SKM-1 (cell line): ENCODE measurements around the gene GRIK5.

Experiments
- DNase-seq: peaks from one replicate; lab custom pipeline; 2025; ENCODE audit not compliant: unreplicated experiment; lab: John Stamatoyannopoulos, UW

The GRIK5 gene

DNA sequence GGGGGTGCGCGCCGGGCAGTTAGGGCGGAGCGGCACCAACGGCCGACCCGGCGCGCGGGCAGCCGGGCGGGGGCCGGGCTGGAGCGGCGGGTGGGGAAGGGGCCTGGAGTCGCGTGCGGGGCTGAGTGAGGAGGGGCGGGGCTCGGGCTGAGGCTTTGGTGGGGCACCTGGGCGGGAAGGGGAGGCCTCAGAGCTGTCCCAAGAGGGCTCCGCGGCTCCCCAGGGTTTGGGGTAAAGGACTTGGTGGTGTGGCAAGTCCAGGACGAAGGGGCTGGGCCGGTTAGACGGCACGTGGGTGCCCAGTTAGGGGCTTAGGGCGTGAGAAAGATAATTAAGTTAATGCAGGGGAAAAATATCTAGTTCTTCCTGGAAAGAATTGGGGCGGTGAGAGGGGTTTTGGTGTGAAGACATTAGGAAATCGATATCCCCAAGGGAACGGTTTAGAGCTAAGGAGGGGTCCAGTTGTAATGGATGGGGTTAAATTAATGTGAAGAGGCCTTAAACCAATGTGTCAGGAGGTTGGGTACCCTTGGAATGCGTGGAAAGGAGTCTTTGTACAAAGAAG lies 6.5 kb upstream of the GRIK5 start:
- no peak for DNase-seq

DNA sequence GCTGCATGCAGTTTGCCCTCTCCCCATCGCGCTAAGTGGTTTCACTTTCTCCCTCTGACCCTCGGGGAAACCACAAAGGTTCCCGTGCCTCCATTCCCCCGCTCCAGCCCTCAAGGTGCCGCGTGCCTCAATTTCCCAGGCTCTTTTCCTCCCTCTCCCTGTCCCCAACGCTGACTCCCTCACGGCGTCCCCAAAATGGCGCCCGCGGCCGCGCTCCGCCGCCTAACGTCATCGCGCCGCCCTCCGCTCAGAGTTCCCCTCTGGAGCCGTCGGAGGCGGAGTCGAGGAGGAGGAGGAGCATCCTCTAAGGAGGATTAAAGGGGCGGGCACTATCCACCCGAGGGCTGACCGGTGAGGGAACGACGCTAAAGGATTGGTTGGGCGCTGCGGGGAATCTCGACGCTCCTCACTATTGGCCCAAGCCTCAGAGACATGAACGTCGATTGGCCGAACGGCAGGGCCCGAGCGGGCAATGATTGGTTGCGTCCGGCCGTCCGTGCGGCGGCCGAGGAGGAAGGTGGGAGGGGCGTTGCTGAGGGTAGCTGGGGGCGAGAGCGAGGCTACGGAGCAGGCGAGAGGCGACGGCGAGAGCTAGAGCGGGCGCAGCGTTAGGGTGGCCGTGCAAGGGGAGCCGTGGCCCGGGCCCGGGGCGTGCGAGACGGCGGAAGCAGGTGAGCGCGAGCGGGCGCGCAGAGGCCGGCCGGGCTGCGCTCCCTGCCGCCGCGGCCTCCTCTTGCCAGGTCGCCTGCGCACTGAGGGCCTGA lies 5.8 kb upstream of the GRIK5 start, which contains the start of gene ZNF574:
Gene ZNF574 (plus strand): TSS at position 551 of the 764 bp plus-strand sequence. CDS start 2,441 bp downstream, outside the sequence.
- DNase-seq: peak; percentile 91

DNA sequence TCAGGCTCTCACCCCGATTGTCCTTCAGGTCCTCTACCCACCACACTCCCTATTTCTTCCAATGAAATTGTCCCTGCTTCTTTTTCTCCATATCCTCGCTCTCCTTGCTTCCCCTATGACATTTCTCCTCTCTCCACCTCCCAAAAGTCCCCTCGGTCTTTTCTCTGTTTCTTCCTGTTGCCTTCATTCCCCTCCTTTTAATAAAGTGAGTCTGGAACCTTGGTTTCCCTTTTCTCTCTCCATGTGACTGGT lies 5.3 kb upstream of the GRIK5 start:
- no peak for DNase-seq

- DNase-seq: no peak
Observed at GRCh38 chr19:42074513-42075363, 4.7 kb upstream of the GRIK5 start.

DNA sequence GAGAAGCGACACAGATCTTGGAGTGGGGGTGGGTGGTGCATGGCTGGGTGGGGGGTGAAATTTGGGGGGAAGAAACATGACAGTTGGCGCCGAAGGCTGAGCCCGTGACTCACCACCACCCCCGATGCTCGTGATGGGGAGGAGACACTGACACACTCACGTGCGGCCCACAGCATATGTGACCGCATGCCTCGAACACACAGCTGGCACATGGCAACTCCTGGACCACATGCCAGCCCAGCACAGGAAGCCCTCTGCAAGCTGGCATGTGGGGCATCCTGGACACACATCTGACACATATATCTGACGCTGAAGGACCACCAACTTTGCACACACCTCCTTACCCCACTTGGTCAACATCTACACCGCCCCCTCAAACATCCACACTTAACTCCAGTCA lies 1.2 kb upstream of the GRIK5 start:
- no peak for DNase-seq

- DNase-seq: no peak
Observed at GRCh38 chr19:42068756-42069571, 1.0 kb downstream of the GRIK5 start.

GRCh38 chr19:42068361-42068755 lies 1.6 kb downstream of the GRIK5 start:
- no peak for DNase-seq

DNA sequence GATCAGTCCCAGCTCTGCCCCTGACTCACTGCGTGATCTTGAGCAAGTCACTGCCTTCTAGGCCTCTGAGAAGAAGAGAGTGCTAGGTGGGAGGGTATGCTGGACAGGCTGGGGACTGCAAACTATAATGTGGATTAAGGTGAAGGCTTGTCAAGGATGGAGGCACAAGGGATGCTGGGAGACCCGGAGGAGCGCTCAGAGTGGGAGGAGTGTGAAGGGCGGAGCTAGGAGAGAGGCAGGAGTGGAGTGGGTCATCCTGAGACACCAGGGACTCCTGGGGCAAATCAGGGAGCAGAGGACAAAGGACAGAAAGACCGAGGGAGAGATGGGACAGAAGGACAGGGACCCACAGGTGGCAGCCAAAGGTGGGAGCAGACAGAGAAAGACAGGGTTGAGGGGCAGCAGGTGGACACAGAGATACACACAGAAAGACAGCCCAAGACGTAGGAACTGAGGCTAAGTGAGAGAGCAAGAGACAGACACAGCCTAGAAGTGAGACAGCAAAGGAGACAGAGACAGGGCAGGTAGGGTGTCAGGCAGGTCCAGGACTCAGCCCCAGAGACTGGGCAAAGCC lies 2.6 kb downstream of the GRIK5 start:
- DNase-seq: no peak

DNA sequence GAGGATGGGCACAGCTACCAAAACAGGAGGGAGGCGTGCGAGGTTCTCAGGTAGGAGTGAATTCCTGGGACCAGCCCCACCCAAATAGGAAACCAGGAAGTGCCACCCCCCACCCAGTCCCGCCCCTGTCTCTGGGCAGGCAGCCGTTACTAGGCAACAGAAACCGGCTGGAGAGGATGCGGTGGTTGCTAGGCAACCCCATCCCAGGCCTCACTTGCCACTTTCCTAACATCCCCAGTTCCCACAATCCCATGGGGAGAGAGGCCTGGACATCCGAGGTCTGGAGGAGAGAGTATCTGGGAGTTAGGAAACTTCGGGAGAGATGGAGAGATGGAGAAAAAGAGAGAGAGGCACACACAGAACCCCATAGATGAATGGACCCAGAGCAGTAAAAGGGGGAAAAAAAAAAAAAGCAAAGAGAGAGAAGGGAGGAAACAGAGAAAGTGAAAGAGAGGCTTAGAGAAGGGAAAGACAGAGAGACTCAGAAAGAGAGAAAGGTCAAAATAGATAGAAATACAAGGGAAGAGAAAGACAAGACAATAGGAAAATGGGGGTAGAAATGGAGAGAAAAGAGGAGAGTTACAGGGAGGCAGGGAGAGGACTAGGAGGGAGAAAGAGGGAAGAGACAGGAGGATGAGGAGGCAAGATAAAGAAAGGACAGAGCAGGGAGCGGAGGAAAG lies 3.8 kb downstream of the GRIK5 start:
- DNase-seq: no peak

DNA sequence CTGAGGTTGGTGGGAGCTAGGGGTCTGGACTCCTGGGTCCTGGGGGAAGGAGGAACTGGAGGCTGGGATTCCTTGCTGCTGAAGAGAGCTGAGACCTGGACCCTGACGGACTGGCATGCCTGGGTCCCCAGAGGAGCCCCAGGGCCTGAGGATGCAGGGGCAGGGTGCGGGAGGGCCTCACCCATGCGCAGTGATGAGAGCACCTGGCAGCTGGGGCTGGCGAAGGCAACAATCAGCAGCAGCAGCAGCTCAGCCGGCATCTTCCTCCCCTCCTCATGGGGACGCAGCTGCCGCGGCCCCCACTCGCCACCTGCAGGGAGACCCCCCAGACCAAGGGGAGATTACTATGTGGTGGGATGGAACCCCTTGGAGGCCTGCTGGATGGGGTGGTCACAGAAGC lies 4.5 kb downstream of the GRIK5 start:
- no peak for DNase-seq

GRCh38 chr19:42065051-42065450 lies 5.0 kb downstream of the GRIK5 start:
- no peak for DNase-seq

DNA sequence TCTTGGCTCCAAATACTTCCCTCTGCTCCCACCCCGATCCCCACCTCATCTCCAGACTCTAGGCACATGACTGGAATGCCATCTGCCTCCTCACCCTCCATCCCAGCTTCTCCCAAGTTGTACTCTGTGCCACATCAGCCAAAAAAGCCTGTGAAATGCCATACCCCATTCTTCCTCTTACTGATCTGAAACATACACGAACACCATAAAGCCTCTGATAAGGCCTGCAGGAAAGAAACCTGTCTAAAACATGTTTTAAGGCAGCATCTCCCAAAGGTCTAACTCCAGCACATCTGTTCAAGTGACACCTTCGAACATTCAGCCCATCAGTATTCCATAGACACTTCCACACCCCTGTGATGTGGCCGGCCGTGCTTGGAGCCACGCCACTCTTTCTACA lies 5.6 kb downstream of the GRIK5 start:
- no peak for DNase-seq

- DNase-seq: no peak
Observed at GRCh38 chr19:42062381-42062780, 7.6 kb downstream of the GRIK5 start.

DNA sequence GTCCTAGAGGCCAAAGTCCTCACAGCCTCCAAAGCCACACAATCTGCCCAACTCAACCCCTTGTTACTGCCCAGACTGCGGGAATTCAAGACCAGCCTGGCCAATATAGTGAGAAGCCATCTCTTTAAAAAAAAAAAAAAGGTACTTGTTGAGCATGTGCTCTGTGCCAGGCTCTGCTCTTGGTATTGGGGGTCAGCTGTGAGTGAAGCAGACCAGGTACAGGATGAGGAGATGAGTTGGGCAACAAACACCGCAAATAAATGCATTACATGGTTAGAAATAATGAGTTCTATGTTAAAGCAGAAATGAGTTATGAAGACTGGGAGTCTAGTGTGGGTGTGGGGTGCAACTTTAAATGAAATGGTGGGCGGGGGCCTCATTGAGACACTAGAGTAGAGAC lies 9.9 kb downstream of the GRIK5 start:
- DNase-seq: no peak

GRCh38 chr19:42059196-42059595 lies 10.8 kb downstream of the GRIK5 start:
- no peak for DNase-seq

GRCh38 chr19:42057846-42058245 lies 12.2 kb downstream of the GRIK5 start:
- no peak for DNase-seq

- no peak for DNase-seq
Observed at GRCh38 chr19:42054205-42054604, 15.8 kb downstream of the GRIK5 start.

DNA sequence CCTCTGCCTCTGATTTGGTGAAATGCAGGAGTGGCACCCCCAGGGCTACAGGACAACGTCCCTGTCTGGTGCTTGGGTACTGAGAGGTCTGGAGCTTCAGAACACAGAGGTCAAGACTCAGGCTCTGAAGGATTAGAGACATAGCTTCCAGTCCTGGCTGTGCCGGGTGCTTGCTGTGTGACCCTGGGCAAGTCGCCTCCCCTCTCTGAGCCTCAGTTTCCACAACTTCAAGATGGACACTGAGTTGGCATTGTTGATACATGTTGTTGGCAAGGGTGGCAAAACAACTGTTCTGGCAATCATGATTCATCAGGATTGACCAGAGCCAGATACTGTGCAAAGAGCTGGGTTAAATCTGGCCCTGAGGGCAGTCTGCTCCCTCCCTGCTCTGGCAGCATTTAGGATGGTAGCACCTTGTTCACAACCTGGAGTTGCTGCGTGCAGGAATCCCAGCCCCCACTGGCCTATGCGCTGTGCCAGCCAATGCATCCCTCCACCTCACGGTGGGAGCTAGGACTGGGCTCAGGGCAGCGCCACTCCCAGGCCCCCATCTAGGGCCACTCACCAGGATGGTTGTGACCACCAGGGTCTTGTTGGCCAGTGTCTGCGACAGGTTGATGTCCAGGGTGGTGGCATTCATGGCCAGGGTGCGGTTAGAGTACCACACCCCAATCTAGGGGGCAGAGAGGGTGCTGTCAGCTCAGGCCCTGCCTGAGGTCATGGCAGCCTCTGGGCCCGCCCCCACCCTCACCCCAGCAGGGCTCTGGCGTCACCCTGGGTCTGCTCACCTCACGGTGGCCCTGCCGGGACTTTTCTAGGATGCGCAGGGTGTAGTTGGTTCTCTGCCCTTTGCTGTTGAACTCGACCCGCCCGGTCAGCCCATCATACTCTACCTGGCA lies 16.7 kb downstream of the GRIK5 start:
- no peak for DNase-seq

GRCh38 chr19:42052241-42052863 lies 17.7 kb downstream of the GRIK5 start:
- no peak for DNase-seq
